HG03457 (cell line): ENCODE measurements around the gene CDC25B.
A peak's percentile ranks its signal among the peaks of the same experiment; 100 is the strongest.
"Not testable (repeated sequence)": the region's sequence is repeated elsewhere in the genome, so short reads cannot be mapped to it uniquely, and the experiment has no call there.

Experiments used
- ATAC-seq: cut with Tn5 transposase; IDR thresholded peaks from one replicate; pipeline ENCODE4 v1.9.1; 2021; ENCODE audit warnings: moderate number of reproducible peaks; ENCODE audit not compliant: unreplicated experiment

The CDC25B gene

GRCh38 chr20:3784216-3784853, 11.8 kb upstream of the CDC25B start:
- no peak for ATAC-seq

GRCh38 chr20:3784863-3785239, 11.3 kb upstream of the CDC25B start:
- no peak for ATAC-seq

- no peak for ATAC-seq
Measured at GRCh38 chr20:3785240-3786125, 10.6 kb upstream of the CDC25B start.

GRCh38 chr20:3786126-3786484, 10.0 kb upstream of the CDC25B start:
- no peak for ATAC-seq

GRCh38 chr20:3786665-3787323, 9.3 kb upstream of the CDC25B start, which contains the start of gene CENPB:
Gene CENPB (minus strand): TSS chr20:3786740. CDS start chr20:3786483, 257 bp downstream.
- ATAC-seq: peak; percentile 76

- ATAC-seq: no peak
Measured at GRCh38 chr20:3787324-3788014, 8.6 kb upstream of the CDC25B start.

- no peak for ATAC-seq
Measured at GRCh38 chr20:3788685-3789155, 7.4 kb upstream of the CDC25B start.

- ATAC-seq: not testable (repeated sequence)
Measured at GRCh38 chr20:3789201-3789600, 6.9 kb upstream of the CDC25B start.

- not testable (repeated sequence) for ATAC-seq
Measured at GRCh38 chr20:3794168-3794567, 1.9 kb upstream of the CDC25B start.

GRCh38 chr20:3794701-3795420, 1.2 kb upstream of the CDC25B start:
- ATAC-seq: no peak

- no peak for ATAC-seq
Measured at GRCh38 chr20:3796477-3797225, 541 bp downstream of the CDC25B start.

- ATAC-seq: no peak
Measured at GRCh38 chr20:3797226-3797545, 1.1 kb downstream of the CDC25B start.

GRCh38 chr20:3797592-3798372, 1.7 kb downstream of the CDC25B start:
- no peak for ATAC-seq

- no peak for ATAC-seq
Measured at GRCh38 chr20:3798373-3798768, 2.3 kb downstream of the CDC25B start.

- no peak for ATAC-seq
Measured at GRCh38 chr20:3798908-3799248, 2.8 kb downstream of the CDC25B start.

- ATAC-seq: no peak
Measured at GRCh38 chr20:3800256-3800877, 4.3 kb downstream of the CDC25B start.

GRCh38 chr20:3800878-3801260, 4.8 kb downstream of the CDC25B start:
- ATAC-seq: no peak

- ATAC-seq: no peak
Measured at GRCh38 chr20:3801299-3801698, 5.2 kb downstream of the CDC25B start.

GRCh38 chr20:3801846-3802245, 5.7 kb downstream of the CDC25B start:
- ATAC-seq: no peak
